ENCODE results near the gene C16orf90. TPM values are rescaled to one million over a fixed set of nuclear protein-coding genes. Genes with fewer than 3 reads are reported as not detected.
A peak's percentile ranks its signal among the peaks of the same experiment; 100 is the strongest.

C16orf90 gene
- total and polyA plus RNA-seq, 9 donors: not detected

DNA sequence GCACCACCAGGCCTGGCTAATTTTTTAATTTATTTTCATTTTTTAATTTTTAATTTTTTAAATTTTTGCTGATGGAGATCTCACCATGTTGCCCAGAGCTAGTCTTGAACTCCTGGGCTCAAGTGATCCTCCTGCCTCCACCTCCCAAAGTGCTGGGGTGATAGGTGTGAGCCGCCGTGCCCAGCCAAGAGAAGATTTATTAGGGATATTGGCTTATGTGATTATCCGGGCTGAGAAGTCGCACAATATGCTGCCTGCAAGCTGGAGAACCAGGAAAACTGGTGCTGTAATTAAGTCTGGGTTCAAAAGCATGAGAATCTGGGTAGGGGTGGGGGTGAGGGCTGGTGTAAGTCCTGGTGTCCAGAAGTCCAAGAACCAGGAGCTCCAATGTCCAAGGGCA lies 2.5 kb upstream of the C16orf90 start:
- 93% methylated on average over 3 of the region's 4 CpGs for WGBS (ENCODE audit: insufficient coverage)
- no peak for DNase-seq
- Histone ChIP-seq H3K9me3 (replicated peaks; ENCODE audit: control insufficient read depth, low read depth, low read length) (no peaks in the 10 kb centered on the region), H3K4me3 (ENCODE audit: low read length) (no peak overlapping the region), H3K27ac (ENCODE audit: low read length) (no peak overlapping the region), H3K4me1 (ENCODE audit: control insufficient read depth, insufficient read depth, low read length) (peaks cover 14% of the 10 kb centered on the region), H3K36me3 (ENCODE audit: control insufficient read depth, insufficient read depth, low read length) (no peaks in the 10 kb centered on the region), H3K27me3 (ENCODE audit: control insufficient read depth, insufficient read depth, low read length) (no peaks in the 10 kb centered on the region)

DNA sequence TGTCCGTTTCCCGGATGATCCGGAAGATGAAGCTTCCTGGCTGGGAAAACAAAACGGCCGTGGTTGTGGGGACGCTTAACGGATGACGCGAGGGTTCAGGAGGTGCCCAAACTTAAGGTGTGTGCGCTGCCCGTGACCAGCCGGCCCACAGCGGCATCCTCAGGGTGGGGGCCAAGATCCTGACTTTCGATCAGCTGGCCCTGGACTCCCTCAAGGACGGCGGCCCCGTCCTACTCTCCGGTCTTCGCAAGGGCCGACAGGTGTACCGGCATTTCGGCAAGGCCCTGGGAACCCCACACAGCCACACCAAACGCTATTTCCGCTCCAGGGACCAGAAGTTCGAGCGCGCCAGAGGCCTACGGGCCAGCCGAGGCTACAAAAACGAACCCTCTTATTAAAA lies 1.1 kb upstream of the C16orf90 start:
- Histone ChIP-seq H3K27ac (ENCODE audit: low read length) (no peak overlapping the region), H3K4me1 (ENCODE audit: control insufficient read depth, insufficient read depth, low read length) (peaks cover 5% of the 10 kb centered on the region), H3K36me3 (ENCODE audit: control insufficient read depth, insufficient read depth, low read length) (no peaks in the 10 kb centered on the region), H3K27me3 (ENCODE audit: control insufficient read depth, insufficient read depth, low read length) (no peaks in the 10 kb centered on the region), H3K4me3 (ENCODE audit: low read length) (no peak overlapping the region), H3K9me3 (replicated peaks; ENCODE audit: control insufficient read depth, low read depth, low read length) (no peaks in the 10 kb centered on the region)
- 95% methylated on average over 23 of the region's 30 CpGs for WGBS (ENCODE audit: insufficient coverage)
- no peak for DNase-seq

DNA sequence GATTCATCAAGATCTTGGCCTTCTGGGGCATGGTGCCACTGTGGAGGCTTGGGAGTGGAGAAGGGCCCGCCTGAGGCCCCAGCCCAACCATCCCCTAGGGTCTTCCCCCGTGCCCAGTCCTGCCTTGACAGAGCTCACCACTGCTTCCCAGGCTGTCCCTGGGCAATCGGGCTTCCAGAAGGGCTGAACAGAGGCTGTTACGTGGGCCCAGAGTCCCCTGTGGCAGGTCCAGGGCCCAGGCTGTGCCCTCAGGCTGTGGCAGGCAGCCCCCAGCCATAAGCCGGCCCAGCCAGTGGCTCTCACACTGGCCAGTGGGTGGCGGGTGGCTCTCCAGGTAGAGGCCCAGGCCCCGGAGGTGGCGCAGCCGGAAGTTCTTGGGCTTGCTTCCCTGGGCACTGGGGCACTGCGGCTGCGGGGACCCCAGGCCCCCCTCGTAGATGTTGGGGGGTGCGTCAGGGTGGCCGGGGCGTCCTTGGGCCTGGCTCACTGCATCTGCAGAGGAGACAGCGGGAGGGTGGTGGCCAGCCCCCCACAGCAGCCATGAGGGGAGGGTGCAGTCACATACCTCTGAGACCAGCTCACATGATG lies 809 bp downstream of the C16orf90 start:
- Histone ChIP-seq H3K27ac (ENCODE audit: low read length) (no peak overlapping the region), H3K27me3 (ENCODE audit: control insufficient read depth, insufficient read depth, low read length) (no peaks in the 10 kb centered on the region), H3K4me1 (ENCODE audit: control insufficient read depth, insufficient read depth, low read length) (peaks cover 16% of the 10 kb centered on the region), H3K4me3 (ENCODE audit: low read length) (no peak overlapping the region), H3K9me3 (replicated peaks; ENCODE audit: control insufficient read depth, low read depth, low read length) (no peaks in the 10 kb centered on the region), H3K36me3 (ENCODE audit: control insufficient read depth, insufficient read depth, low read length) (no peaks in the 10 kb centered on the region)
- WGBS (ENCODE audit: insufficient coverage): 91% methylated on average over 10 of the region's 16 CpGs
- DNase-seq: no peak

DNA sequence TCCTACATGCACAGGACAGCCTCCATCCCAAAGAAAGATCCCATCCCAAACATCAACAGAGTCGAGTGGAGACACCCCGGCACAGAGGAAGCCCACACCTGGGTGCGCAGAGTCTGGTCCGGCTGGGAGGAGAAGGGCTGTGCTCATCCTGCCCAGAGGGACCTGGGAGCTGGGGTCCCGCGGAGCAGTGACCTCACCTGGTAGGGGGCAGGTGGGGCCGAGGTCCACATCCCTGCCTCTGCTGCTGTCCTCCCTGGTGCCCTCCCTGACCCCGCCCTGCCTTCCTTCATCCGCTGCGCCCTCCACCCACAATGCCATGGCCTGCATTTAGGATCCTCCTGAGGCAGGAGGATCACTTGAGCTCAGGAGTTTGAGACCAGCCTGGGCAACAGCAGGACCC lies 2.9 kb downstream of the C16orf90 start:
- H3K4me3 ChIP-seq (ENCODE audit: low read length): no peak overlapping the region
- peaks cover 9% of the 10 kb centered on the region for H3K36me3 ChIP-seq (ENCODE audit: control insufficient read depth, insufficient read depth, low read length)
- 89% methylated on average over 9 of the region's 10 CpGs for WGBS (ENCODE audit: insufficient coverage)
- no peak overlapping the region for H3K27ac ChIP-seq (ENCODE audit: low read length)
- H3K27me3 ChIP-seq (ENCODE audit: control insufficient read depth, insufficient read depth, low read length): no peaks in the 10 kb centered on the region
- H3K9me3 ChIP-seq (replicated peaks; ENCODE audit: control insufficient read depth, low read depth, low read length): no peaks in the 10 kb centered on the region
- DNase-seq: no peak
- H3K4me1 ChIP-seq (ENCODE audit: control insufficient read depth, insufficient read depth, low read length): peaks cover 29% of the 10 kb centered on the region

DNA sequence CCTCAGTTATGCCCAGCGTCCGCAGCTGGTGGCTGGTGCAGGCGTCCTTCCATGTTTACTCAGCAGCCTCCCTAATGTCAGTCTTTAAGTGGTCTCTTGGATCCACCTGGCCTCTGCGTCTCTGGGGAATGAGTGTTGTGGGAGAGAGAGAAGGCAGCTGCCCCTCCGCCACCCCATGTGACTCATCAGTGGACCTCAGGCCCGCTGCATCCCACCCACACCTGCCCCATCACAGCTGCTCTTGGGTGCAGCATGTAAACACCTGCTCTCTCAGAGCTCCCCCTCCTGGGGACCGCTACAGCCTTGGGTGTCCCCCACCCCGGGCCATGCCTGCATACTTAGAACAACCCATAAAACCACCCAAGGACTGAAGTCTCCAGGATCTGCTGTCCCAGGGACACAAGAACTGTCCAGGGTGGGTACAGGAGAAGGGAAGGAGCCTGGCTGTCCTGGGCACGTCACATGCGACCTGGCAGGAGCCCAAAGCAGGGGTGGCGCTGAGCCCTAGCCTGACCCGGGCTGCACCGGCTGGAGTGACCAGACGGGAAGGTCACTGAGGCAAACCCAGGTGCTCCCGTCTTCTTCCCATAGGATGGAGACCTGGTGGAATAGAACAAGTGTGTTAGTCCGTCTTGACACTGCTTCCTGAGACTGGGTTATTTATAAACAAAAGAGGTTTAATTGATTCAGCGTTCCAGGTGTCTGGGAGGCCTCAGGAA lies 4.2 kb downstream of the C16orf90 start:
- H3K4me3 ChIP-seq (ENCODE audit: low read length): no peak overlapping the region
- WGBS (ENCODE audit: insufficient coverage): 64% methylated on average over 10 of the region's 17 CpGs
- H3K4me1 ChIP-seq (ENCODE audit: control insufficient read depth, insufficient read depth, low read length): peaks cover 32% of the 10 kb centered on the region
- H3K27me3 ChIP-seq (ENCODE audit: control insufficient read depth, insufficient read depth, low read length): no peaks in the 10 kb centered on the region
- peaks cover 18% of the 10 kb centered on the region for H3K36me3 ChIP-seq (ENCODE audit: control insufficient read depth, insufficient read depth, low read length)
- DNase-seq: peak; percentile 39
- peak overlapping the region; percentile 10 for H3K27ac ChIP-seq (ENCODE audit: low read length)
- H3K9me3 ChIP-seq (replicated peaks; ENCODE audit: control insufficient read depth, low read depth, low read length): no peaks in the 10 kb centered on the region

DNA sequence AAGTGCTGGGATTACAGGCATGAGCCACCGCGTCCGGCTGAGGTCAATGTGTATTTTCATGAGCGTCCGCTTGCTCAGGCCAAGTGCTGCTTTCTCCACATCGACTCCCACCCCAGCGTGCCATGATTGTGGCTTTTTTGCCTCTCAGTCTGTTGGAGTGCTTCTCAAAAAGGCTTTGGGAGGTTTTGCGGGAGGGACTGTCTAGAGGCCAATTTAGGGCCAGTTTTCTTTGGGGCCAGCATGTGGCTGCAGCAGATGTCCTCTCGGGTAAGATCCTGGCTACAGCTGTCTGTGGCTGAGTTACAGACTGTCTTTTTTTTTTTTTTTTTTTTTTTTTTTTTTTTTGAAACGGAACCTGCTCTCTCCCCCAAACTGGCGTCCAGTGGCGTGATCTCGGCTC lies 6.5 kb downstream of the C16orf90 start:
- Histone ChIP-seq H3K4me3 (ENCODE audit: low read length) (no peak overlapping the region), H3K36me3 (ENCODE audit: control insufficient read depth, insufficient read depth, low read length) (peaks cover 41% of the 10 kb centered on the region), H3K9me3 (replicated peaks; ENCODE audit: control insufficient read depth, low read depth, low read length) (no peaks in the 10 kb centered on the region), H3K27ac (ENCODE audit: low read length) (no peak overlapping the region), H3K4me1 (ENCODE audit: control insufficient read depth, insufficient read depth, low read length) (peaks cover 32% of the 10 kb centered on the region), H3K27me3 (ENCODE audit: control insufficient read depth, insufficient read depth, low read length) (no peaks in the 10 kb centered on the region)
- DNase-seq: peak; percentile 37
- 75% methylated on average over 7 of the region's 13 CpGs for WGBS (ENCODE audit: insufficient coverage)

DNA sequence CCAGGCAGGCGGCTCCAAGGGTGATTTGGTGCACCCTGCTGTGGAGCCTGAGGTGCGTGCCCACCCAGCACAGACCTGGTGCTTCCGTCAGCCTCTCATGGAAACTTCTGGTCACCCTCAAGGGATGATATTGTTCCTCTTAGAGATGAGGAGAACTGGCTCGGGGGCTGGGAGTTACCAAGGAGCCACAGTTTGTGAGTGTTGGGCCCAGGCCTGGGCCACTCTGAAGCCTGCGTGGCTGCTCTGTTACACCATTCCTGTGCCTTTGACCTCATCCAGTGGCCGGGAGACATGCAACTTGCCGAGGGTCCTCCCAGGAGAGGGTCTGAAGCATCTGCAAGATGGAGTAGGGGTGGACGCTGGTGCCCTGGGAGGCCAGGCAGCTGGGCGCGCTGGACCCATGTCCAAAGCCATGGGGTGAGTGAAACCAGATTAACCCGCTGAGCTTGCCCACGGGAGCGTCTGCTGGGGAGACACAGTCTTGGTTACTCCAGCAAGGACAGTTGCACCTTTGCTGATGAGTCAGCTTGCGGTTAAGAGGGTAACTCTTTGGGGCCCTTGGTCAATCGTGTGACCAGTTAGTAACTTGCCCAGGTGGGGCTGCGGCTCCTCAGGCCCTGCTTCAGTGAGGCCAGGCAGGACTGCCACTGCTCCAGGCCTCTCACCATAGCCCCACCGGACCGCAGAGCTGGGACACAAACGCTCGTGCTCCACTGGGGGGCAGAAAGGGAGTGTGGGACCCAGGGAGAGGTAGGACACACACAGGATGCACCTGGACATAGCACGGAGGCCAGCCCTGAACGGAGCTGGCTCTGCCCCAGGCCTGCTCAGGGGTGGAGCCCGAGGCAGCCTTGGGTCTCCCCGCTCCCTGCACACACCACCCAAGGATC lies 7.5 kb downstream of the C16orf90 start:
- Histone ChIP-seq H3K36me3 (ENCODE audit: control insufficient read depth, insufficient read depth, low read length) (peaks cover 51% of the 10 kb centered on the region), H3K4me1 (ENCODE audit: control insufficient read depth, insufficient read depth, low read length) (peaks cover 28% of the 10 kb centered on the region), H3K27ac (ENCODE audit: low read length) (no peak overlapping the region), H3K4me3 (ENCODE audit: low read length) (no peak overlapping the region), H3K9me3 (replicated peaks; ENCODE audit: control insufficient read depth, low read depth, low read length) (no peaks in the 10 kb centered on the region), H3K27me3 (ENCODE audit: control insufficient read depth, insufficient read depth, low read length) (no peaks in the 10 kb centered on the region)
- WGBS (ENCODE audit: insufficient coverage): 84% methylated on average over 16 of the region's 24 CpGs
- DNase-seq: no peak

DNA sequence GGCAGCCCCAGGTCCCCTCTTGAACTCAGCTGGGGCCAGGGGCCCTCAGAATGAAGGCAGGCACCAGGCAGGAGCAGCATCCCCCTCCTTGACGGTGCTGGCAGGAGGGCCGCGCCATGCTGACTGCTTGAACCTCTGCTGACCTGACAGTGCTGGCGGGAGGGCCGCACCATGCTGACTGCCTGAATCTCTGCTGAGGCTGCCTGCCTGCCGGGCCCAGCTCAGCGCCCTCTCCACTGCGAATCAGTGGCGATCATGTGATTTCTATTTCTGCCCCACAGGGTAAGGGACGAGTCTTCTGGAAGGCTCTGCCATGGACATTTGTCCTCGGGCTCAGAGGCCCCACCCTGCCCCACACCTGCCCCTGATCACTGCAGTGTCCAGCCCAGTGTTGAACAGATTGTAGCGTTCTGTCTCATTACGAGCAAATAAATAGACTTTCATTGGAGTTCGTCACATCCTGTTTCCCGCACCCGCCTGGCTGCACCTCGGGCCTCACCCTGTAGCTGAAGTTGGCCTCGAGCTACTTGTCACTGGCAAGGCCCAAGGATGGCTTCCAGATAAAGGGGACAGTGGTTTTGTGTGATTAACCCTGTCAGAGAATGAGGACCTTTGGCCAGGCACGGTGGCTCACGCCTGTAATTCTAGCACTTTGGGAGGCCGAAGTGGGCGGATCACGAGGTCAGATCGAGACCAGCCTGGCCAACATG lies 8.6 kb downstream of the C16orf90 start:
- no peak for DNase-seq
- H3K27me3 ChIP-seq (ENCODE audit: control insufficient read depth, insufficient read depth, low read length): no peaks in the 10 kb centered on the region
- no peak overlapping the region for H3K4me3 ChIP-seq (ENCODE audit: low read length)
- peaks cover 28% of the 10 kb centered on the region for H3K4me1 ChIP-seq (ENCODE audit: control insufficient read depth, insufficient read depth, low read length)
- peaks cover 60% of the 10 kb centered on the region for H3K36me3 ChIP-seq (ENCODE audit: control insufficient read depth, insufficient read depth, low read length)
- H3K9me3 ChIP-seq (replicated peaks; ENCODE audit: control insufficient read depth, low read depth, low read length): no peaks in the 10 kb centered on the region
- WGBS (ENCODE audit: insufficient coverage): 89% methylated on average over 23 of the region's 24 CpGs
- H3K27ac ChIP-seq (ENCODE audit: low read length): peak overlapping the region; percentile 42

DNA sequence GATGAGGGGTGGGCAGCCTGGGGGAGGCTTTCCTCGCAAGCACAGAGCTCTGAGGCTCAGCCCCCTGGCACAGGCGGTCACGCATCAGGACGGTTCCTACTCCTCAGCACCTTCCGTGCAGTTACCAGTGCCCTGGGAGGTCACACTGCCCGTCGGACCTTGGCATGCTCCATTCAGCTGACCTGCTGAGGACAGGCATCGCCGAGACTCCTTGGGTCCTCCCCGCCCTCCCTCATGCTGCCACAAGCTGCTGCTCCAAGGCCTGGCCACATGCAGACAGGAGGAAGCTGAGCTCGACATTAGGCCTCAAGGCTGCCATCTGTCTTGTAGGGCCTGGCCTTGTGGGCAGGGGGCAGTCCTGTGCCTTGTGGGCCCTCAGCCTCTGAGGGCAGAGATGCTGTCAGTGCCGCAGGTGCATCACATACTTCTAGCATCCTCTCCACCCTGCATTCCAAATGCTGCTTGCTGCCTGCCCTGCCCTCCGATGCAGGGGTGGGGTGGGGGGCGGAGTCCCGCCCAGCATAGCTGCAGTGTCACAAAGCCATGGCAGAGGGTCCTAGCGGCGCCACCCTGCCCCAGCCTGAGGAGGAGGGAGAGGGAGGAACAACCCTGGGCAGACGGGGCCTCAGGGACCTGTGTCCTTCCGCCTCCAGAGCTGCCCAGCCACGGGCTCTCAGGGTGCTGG lies 9.3 kb downstream of the C16orf90 start:
- no peaks in the 10 kb centered on the region for H3K9me3 ChIP-seq (replicated peaks; ENCODE audit: control insufficient read depth, low read depth, low read length)
- peaks cover 24% of the 10 kb centered on the region for H3K4me1 ChIP-seq (ENCODE audit: control insufficient read depth, insufficient read depth, low read length)
- H3K27ac ChIP-seq (ENCODE audit: low read length): no peak overlapping the region
- no peaks in the 10 kb centered on the region for H3K27me3 ChIP-seq (ENCODE audit: control insufficient read depth, insufficient read depth, low read length)
- H3K36me3 ChIP-seq (ENCODE audit: control insufficient read depth, insufficient read depth, low read length): peaks cover 67% of the 10 kb centered on the region
- WGBS (ENCODE audit: insufficient coverage): 78% methylated on average over 17 of the region's 20 CpGs
- H3K4me3 ChIP-seq (ENCODE audit: low read length): no peak overlapping the region
- no peak for DNase-seq

All from muscle of leg (tissue), 11 donors.